Osteocyte (in vitro differentiated cells): ENCODE data around the gene TREH. TPM values are rescaled to one million over a fixed set of nuclear protein-coding genes. Genes with fewer than 3 reads are reported as not detected.
A peak's percentile ranks its signal among the peaks of the same experiment; 100 is the strongest.

Experiments used
- DNase-seq: peaks from one replicate; pipeline ENCODE4 v3.0.0; 2021; ENCODE audit warnings: mixed read lengths; ENCODE audit not compliant: unreplicated experiment; ENCODE audit errors: extremely low spot score
- H3K27ac Mint-ChIP-seq: one replicate; pipeline ENCODE4 v1.8.0; 2021; ENCODE audit warnings: mild to moderate bottlenecking, mixed read lengths; ENCODE audit not compliant: unreplicated experiment
- H3K27me3 Mint-ChIP-seq: one replicate; pipeline ENCODE4 v1.8.0; 2021; ENCODE audit warnings: mixed read lengths; ENCODE audit not compliant: unreplicated experiment
- H3K36me3 Mint-ChIP-seq: one replicate; pipeline ENCODE4 v1.8.0; 2021; ENCODE audit warnings: mixed read lengths; ENCODE audit not compliant: unreplicated experiment
- H3K4me1 Mint-ChIP-seq: one replicate; pipeline ENCODE4 v1.8.0; 2021; ENCODE audit warnings: mixed read lengths; ENCODE audit not compliant: unreplicated experiment
- H3K4me3 Mint-ChIP-seq: one replicate; pipeline ENCODE4 v1.8.0; 2021; ENCODE audit warnings: mild to moderate bottlenecking, moderate library complexity, mixed read lengths; ENCODE audit not compliant: unreplicated experiment
- H3K9me3 Mint-ChIP-seq: one replicate; pipeline ENCODE4 v1.8.0; 2021; ENCODE audit warnings: mixed read lengths; ENCODE audit not compliant: unreplicated experiment
- total RNA-seq: library from RNA; stranded (reverse); gene quantifications from 2 replicates; pipeline ENCODE4 v1.2.1, GENCODE V29; 2021
- TF ChIP-seq, protein P1 (sequence below): fragments of 200-600 bp; sonication (generic); IDR thresholded peaks from 2 replicates; pipeline ENCODE4 v1.5.0; 2021; ENCODE audit warnings: antibody characterized with exemption, mild to moderate bottlenecking, moderate library complexity

The TREH gene
- total RNA-seq, 1 donor from 2014 or later = not detected

DNA sequence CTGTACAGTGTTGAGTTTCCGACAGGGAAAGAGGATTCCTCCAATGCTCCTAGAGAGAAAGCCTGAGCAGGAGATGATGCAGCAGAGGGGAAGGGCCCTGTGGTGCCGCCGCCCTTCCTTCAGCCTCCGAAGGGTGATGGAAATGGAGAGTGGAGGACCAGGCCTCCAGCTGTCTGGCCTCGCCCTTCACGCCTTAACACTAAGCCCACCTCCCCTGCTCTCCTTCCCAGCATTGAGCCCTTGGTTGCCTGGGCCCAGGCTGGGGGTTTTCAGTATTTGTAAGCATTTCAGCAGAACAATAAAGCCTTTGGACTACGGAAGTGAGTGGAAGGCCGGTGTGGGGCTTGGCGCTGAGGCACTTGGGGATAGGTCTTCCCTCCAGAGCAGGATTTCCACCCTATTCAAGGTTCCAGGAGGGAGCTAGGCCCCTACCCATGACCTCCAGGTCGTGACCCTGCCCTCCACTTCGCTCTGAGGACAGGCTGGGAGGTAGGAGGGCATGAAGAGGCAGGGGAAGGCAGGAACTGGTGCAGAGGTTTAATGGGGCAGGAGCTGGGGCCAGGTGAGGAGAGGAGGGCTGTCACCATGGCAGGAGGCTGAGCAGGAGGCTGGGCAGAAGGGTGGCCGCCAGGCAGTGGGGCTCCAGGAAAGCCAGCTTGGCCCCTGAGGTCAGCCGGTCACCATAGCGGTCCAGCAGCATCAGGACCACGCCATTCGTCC is 21.6 kb downstream of the TREH start:
- Mint-ChIP-seq H3K4me1 (peaks cover 24% of the 10 kb centered on the region), H3K27me3 (no peaks in the 10 kb centered on the region), H3K36me3 (peaks cover 29% of the 10 kb centered on the region), H3K27ac (peak overlapping the region; percentile 39), H3K9me3 (no peaks in the 10 kb centered on the region), H3K4me3 (no peak overlapping the region)
- no peak for DNase-seq
- TF ChIP-seq, protein P1, sequence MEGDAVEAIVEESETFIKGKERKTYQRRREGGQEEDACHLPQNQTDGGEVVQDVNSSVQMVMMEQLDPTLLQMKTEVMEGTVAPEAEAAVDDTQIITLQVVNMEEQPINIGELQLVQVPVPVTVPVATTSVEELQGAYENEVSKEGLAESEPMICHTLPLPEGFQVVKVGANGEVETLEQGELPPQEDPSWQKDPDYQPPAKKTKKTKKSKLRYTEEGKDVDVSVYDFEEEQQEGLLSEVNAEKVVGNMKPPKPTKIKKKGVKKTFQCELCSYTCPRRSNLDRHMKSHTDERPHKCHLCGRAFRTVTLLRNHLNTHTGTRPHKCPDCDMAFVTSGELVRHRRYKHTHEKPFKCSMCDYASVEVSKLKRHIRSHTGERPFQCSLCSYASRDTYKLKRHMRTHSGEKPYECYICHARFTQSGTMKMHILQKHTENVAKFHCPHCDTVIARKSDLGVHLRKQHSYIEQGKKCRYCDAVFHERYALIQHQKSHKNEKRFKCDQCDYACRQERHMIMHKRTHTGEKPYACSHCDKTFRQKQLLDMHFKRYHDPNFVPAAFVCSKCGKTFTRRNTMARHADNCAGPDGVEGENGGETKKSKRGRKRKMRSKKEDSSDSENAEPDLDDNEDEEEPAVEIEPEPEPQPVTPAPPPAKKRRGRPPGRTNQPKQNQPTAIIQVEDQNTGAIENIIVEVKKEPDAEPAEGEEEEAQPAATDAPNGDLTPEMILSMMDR = no peak

DNA sequence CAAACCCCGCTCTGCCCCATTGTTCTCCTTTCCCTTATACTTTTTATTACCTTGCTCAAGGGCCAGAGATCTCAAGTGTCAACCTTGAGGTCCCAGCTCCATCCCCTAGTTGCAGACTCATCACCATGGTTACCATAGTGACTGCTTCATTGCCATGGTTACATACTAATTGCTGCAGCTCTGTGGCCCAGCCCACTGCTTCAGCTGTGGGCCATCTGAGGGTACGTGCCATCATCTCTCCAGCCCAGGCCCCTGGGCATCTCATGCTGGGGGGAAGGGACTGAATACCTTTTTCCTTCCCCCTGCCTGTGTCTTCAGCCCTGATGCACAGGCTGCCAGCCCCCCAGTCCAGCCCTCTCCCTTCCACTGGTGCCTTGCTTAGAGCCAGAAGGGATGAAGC is 22.2 kb downstream of the TREH start:
- Mint-ChIP-seq H3K27me3 (no peaks in the 10 kb centered on the region), H3K4me1 (peaks cover 21% of the 10 kb centered on the region), H3K4me3 (no peak overlapping the region), H3K27ac (peak overlapping the region; percentile 39), H3K9me3 (no peaks in the 10 kb centered on the region), H3K36me3 (peaks cover 36% of the 10 kb centered on the region)
- DNase-seq = no peak
- TF ChIP-seq, protein P1 = no peak

DNA sequence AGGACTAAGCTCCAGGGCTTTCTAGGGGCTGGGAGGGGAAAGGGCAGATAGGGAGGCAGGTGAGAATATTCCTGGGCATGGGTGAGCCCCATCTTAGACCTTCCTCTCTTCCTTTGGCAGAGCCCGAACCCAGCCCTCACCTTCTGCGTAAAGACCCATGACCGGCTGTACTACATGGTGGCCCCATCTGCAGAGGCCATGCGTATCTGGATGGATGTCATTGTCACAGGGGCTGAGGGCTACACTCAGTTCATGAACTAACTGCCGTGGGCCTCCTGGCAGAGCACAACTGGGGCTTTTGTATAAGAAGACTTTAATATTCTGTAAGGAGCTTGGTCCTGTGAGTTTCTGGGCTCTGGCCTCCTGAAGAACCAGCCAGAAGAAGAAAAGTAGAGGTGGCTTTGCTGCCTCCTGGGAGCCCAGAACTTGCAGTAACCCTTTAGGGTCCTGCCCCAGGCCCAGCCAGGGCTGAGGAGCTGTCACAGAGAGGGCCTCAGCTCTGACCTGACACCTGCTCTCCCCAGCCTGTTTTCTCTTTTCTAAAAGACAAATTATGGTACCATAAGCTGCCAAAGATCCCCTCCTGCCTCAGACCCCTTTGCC is 22.8 kb downstream of the TREH start:
- no peak overlapping the region for H3K4me3 Mint-ChIP-seq
- H3K27ac Mint-ChIP-seq = peak overlapping the region; percentile 39
- TF ChIP-seq, protein P1 = no peak
- no peak for DNase-seq
- no peaks in the 10 kb centered on the region for H3K27me3 Mint-ChIP-seq
- H3K36me3 Mint-ChIP-seq = peaks cover 41% of the 10 kb centered on the region
- H3K4me1 Mint-ChIP-seq = peaks cover 20% of the 10 kb centered on the region
- H3K9me3 Mint-ChIP-seq = no peaks in the 10 kb centered on the region

DNA sequence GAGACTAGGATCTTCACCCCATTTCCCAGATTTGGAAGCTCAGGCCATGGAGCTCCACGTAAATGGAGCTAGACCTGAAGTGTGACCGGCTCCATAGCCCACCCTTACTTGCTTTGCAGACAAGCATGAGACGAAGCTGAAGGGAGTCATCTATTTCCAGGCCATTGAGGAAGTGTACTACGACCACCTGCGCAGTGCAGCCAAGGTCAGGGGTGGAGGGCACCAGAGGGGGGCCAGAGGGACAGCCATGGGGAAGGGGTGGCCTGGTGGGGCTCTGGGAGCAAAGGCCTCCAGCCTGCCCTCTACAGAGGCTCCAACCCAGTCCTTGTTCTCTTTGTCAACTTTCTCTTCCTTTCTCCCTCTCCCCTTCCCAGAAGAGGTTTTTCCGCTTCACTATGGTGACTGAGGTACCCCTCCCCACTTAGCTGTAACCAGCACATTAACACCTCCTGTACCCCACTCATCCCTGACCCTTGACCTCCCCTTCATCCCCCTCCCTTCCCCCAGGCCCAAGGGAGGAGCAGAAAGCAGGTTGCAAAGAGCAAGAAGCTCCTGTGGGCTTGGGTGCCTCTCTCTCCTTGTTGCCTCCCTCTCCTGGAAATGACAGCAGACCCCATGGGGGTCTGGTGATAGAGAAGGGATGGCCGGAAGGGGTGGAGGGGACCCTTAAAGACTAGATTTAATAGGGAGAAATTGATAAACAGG is 23.8 kb downstream of the TREH start:
- H3K4me3 Mint-ChIP-seq = no peak overlapping the region
- no peaks in the 10 kb centered on the region for H3K27me3 Mint-ChIP-seq
- TF ChIP-seq, protein P1 = no peak
- H3K9me3 Mint-ChIP-seq = no peaks in the 10 kb centered on the region
- H3K36me3 Mint-ChIP-seq = peaks cover 46% of the 10 kb centered on the region
- H3K4me1 Mint-ChIP-seq = peaks cover 20% of the 10 kb centered on the region
- no peak for DNase-seq
- H3K27ac Mint-ChIP-seq = no peak overlapping the region
